Neural progenitor cell (in vitro differentiated cells): ENCODE results near the gene KDM3A. TPM values are rescaled to one million over a fixed set of nuclear protein-coding genes. Genes with fewer than 3 reads are reported as not detected.

ENCODE experiments used
- DNase-seq: peaks from one replicate; pipeline ENCODE4 v3.0.0-alpha.2; 2016; ENCODE audit warnings: low spot score
- H2AFZ ChIP-seq: fragments of 200-600 bp; sonication (generic); replicated peaks from 2 replicates; pipeline ENCODE4 v1.6.1; 2016; ENCODE audit warnings: antibody characterized with exemption
- H3F3A ChIP-seq: fragments of 200-600 bp; sonication (generic); 2 replicates; pipeline ENCODE4 v1.6.1; 2016; ENCODE audit warnings: antibody characterized with exemption, low read depth
- H3K27ac ChIP-seq: fragments of 200-600 bp; sonication (generic); 2 replicates; pipeline ENCODE4 v1.5.1; 2016; ENCODE audit warnings: mild to moderate bottlenecking
- H3K27me3 ChIP-seq: fragments of 200-600 bp; sonication (generic); 2 replicates; pipeline ENCODE4 v1.6.1; 2016; ENCODE audit warnings: mild to moderate bottlenecking, moderate library complexity
- H3K36me3 ChIP-seq: fragments of 200-600 bp; sonication (generic); 2 replicates; pipeline ENCODE4 v1.5.1; 2016
- H3K4me1 ChIP-seq: fragments of 200-600 bp; sonication (generic); 2 replicates; pipeline ENCODE4 v1.6.1; 2016; ENCODE audit warnings: mixed run types
- H3K4me2 ChIP-seq: fragments of 200-600 bp; sonication (generic); 2 replicates; pipeline ENCODE4 v1.6.1; 2016
- H3K4me3 ChIP-seq: fragments of 200-600 bp; sonication (generic); 2 replicates; pipeline ENCODE4 v1.5.1; 2016
- H3K79me2 ChIP-seq: fragments of 200-600 bp; sonication (generic); 2 replicates; pipeline ENCODE4 v1.6.1; 2016; ENCODE audit warnings: low read depth
- H3K9ac ChIP-seq: fragments of 200-600 bp; sonication (generic); 2 replicates; pipeline ENCODE4 v1.6.1; 2016
- H3K9me3 ChIP-seq: fragments of 200-600 bp; sonication (generic); 2 replicates; pipeline ENCODE4 v1.5.1; 2016; ENCODE audit warnings: low read depth
- H4K20me1 ChIP-seq: fragments of 200-600 bp; sonication (generic); 2 replicates; pipeline ENCODE4 v1.6.1; 2016; ENCODE audit warnings: low read depth
- H3K27ac Mint-ChIP-seq: 3 replicates; pipeline ENCODE4 v1.8.0; 2021; ENCODE audit warnings: mixed read lengths
- H3K27me3 Mint-ChIP-seq: 2 replicates; pipeline ENCODE4 v1.8.0; 2022; ENCODE audit warnings: low read depth, mild to moderate bottlenecking, inconsistent platforms, moderate library complexity, mixed read lengths; ENCODE audit not compliant: insufficient read depth
- H3K36me3 Mint-ChIP-seq: 3 replicates; pipeline ENCODE4 v1.8.0; 2021; ENCODE audit warnings: mixed read lengths
- H3K4me1 Mint-ChIP-seq: 3 replicates; pipeline ENCODE4 v1.8.0; 2021; ENCODE audit warnings: mixed read lengths
- H3K4me3 Mint-ChIP-seq: 3 replicates; pipeline ENCODE4 v1.8.0; 2021; ENCODE audit warnings: mild to moderate bottlenecking, moderate library complexity, mixed read lengths
- H3K9me3 Mint-ChIP-seq: 3 replicates; pipeline ENCODE4 v1.8.0; 2020; ENCODE audit warnings: mixed read lengths
- CTCF ChIP-seq: fragments of 200-600 bp; sonication (generic); IDR thresholded peaks from 2 replicates; pipeline ENCODE4 v1.5.1; 2017; ENCODE audit warnings: antibody characterized with exemption, mild to moderate bottlenecking
- EZH2 ChIP-seq: fragments of 200-600 bp; sonication (generic); IDR thresholded peaks from 2 replicates; pipeline ENCODE4 v1.6.1; 2017; ENCODE audit warnings: antibody characterized with exemption, mild to moderate bottlenecking, moderate library complexity
- EZH2phosphoT487 ChIP-seq: fragments of 200-600 bp; sonication (generic); IDR thresholded peaks from 2 replicates; pipeline ENCODE4 v1.6.1; 2017; ENCODE audit warnings: antibody characterized with exemption
- total RNA-seq: library from RNA; depleted of rRNA; stranded (reverse); fragments of >200 nt; gene quantifications from 2 replicates; pipeline ENCODE4 v1.2.3, GENCODE V29; 2015; ENCODE audit warnings: low replicate concordance

Gene KDM3A
- total RNA-seq, 1 donor from 2014 or later, result 84.9 TPM

GRCh38 chr2:86414996-86415395 is 26.2 kb upstream of the KDM3A start:
- TF ChIP-seq EZH2phosphoT487 (no peak), EZH2 (no peak), CTCF (no peak)
- Histone ChIP-seq H3K9ac (no peak overlapping the region), H3K4me3 (no peak overlapping the region), H3K27ac (no peak overlapping the region), H4K20me1 (no peaks in the 10 kb centered on the region), H3K9me3 (no peaks in the 10 kb centered on the region), H3F3A (no peaks in the 10 kb centered on the region), H2AFZ (no peak overlapping the region), H3K36me3 (no peaks in the 10 kb centered on the region), H3K27me3 (no peaks in the 10 kb centered on the region), H3K4me2 (no peak overlapping the region), H3K4me1 (peaks cover 8% of the 10 kb centered on the region), H3K79me2 (no peaks in the 10 kb centered on the region)
- H3K4me3 Mint-ChIP-seq, result no peak overlapping the region
- no peak for DNase-seq
- H3K36me3 Mint-ChIP-seq, result no peaks in the 10 kb centered on the region
- H3K4me1 Mint-ChIP-seq, result peaks cover 15% of the 10 kb centered on the region
- H3K27ac Mint-ChIP-seq, result no peak overlapping the region
- H3K27me3 Mint-ChIP-seq, result no peaks in the 10 kb centered on the region
- H3K9me3 Mint-ChIP-seq, result peaks cover 5% of the 10 kb centered on the region

GRCh38 chr2:86416146-86416545 is 25.0 kb upstream of the KDM3A start:
- H3K36me3 Mint-ChIP-seq, result no peaks in the 10 kb centered on the region
- no peak overlapping the region for H3K4me3 Mint-ChIP-seq
- Histone ChIP-seq H3K9me3 (no peaks in the 10 kb centered on the region), H3K36me3 (no peaks in the 10 kb centered on the region), H2AFZ (no peak overlapping the region), H3K4me2 (no peak overlapping the region), H4K20me1 (no peaks in the 10 kb centered on the region), H3K9ac (no peak overlapping the region), H3K79me2 (no peaks in the 10 kb centered on the region), H3K4me1 (peaks cover 8% of the 10 kb centered on the region), H3K27ac (no peak overlapping the region), H3K27me3 (no peaks in the 10 kb centered on the region), H3F3A (no peaks in the 10 kb centered on the region), H3K4me3 (no peak overlapping the region)
- H3K4me1 Mint-ChIP-seq, result peaks cover 15% of the 10 kb centered on the region
- no peaks in the 10 kb centered on the region for H3K27me3 Mint-ChIP-seq
- no peak for TF ChIP-seq EZH2
- TF ChIP-seq CTCF, result no peak
- DNase-seq, result no peak
- no peak overlapping the region for H3K27ac Mint-ChIP-seq
- H3K9me3 Mint-ChIP-seq, result peaks cover 2% of the 10 kb centered on the region

GRCh38 chr2:86417961-86418360 is 23.2 kb upstream of the KDM3A start:
- Histone ChIP-seq H4K20me1 (no peaks in the 10 kb centered on the region), H2AFZ (no peak overlapping the region), H3K9me3 (peaks cover 6% of the 10 kb centered on the region), H3F3A (no peaks in the 10 kb centered on the region), H3K27me3 (no peaks in the 10 kb centered on the region), H3K4me3 (no peak overlapping the region), H3K36me3 (no peaks in the 10 kb centered on the region), H3K4me2 (no peak overlapping the region), H3K9ac (no peak overlapping the region), H3K4me1 (peaks cover 8% of the 10 kb centered on the region), H3K79me2 (no peaks in the 10 kb centered on the region), H3K27ac (no peak overlapping the region)
- Mint-ChIP-seq H3K4me1 (peaks cover 15% of the 10 kb centered on the region), H3K9me3 (no peaks in the 10 kb centered on the region), H3K4me3 (no peak overlapping the region), H3K36me3 (no peaks in the 10 kb centered on the region), H3K27me3 (no peaks in the 10 kb centered on the region), H3K27ac (no peak overlapping the region)
- TF ChIP-seq EZH2phosphoT487, result no peak
- TF ChIP-seq EZH2, result no peak
- no peak for TF ChIP-seq CTCF
- DNase-seq, result no peak

- no peak overlapping the region for H3K9ac ChIP-seq
- peaks cover 12% of the 10 kb centered on the region for H3K9me3 ChIP-seq
- DNase-seq, result no peak
- H3K4me3 ChIP-seq, result no peak overlapping the region
- H3F3A ChIP-seq, result no peaks in the 10 kb centered on the region
- H2AFZ ChIP-seq, result no peak overlapping the region
- H3K79me2 ChIP-seq, result no peaks in the 10 kb centered on the region
- no peak for TF ChIP-seq CTCF
- TF ChIP-seq EZH2phosphoT487, result no peak
- no peak for TF ChIP-seq EZH2
- no peaks in the 10 kb centered on the region for H3K36me3 ChIP-seq
- H3K4me1 ChIP-seq, result no peaks in the 10 kb centered on the region
- Mint-ChIP-seq H3K9me3 (no peaks in the 10 kb centered on the region), H3K4me3 (no peak overlapping the region), H3K27ac (no peak overlapping the region), H3K27me3 (peaks cover 3% of the 10 kb centered on the region), H3K4me1 (no peaks in the 10 kb centered on the region), H3K36me3 (no peaks in the 10 kb centered on the region)
- peaks cover 18% of the 10 kb centered on the region for H3K27me3 ChIP-seq
- H3K4me2 ChIP-seq, result no peak overlapping the region
- no peaks in the 10 kb centered on the region for H4K20me1 ChIP-seq
- no peak overlapping the region for H3K27ac ChIP-seq
Observed at GRCh38 chr2:86420913-86421312, 20.3 kb upstream of the KDM3A start.
